Measurements from ENCODE around the gene IGFL4. TPM values are rescaled to one million over a fixed set of nuclear protein-coding genes. Genes with fewer than 3 reads are reported as not detected.
A peak's percentile ranks its signal among the peaks of the same experiment; 100 is the strongest.

Gene IGFL4
- total RNA-seq, 1 donor from 2014 or later: 2.3 TPM

GRCh38 chr19:46068345-46069258, 27.8 kb upstream of the IGFL4 start:
- Mint-ChIP-seq H3K9me3 (ENCODE audit: unreplicated experiment) (peaks cover 15% of the 10 kb centered on the region), H3K4me1 (ENCODE audit: low read depth, unreplicated experiment) (peaks cover 54% of the 10 kb centered on the region), H3K4me3 (ENCODE audit: unreplicated experiment) (peak overlapping the region; percentile 24), H3K27me3 (ENCODE audit: low read depth, unreplicated experiment) (peaks cover 3% of the 10 kb centered on the region), H3K27ac (ENCODE audit: unreplicated experiment) (peak overlapping the region; percentile 79), H3K36me3 (ENCODE audit: low read depth, unreplicated experiment) (peaks cover 30% of the 10 kb centered on the region)
- H3K27me3 ChIP-seq (ENCODE audit: insufficient read depth, low read length): no peaks in the 10 kb centered on the region
- no peaks in the 10 kb centered on the region for H3K9me3 ChIP-seq (ENCODE audit: insufficient read depth, low read depth, low read length)
- H3K79me2 ChIP-seq (ENCODE audit: insufficient read depth, low read length): no peaks in the 10 kb centered on the region
- H3K4me2 ChIP-seq (ENCODE audit: low read length): peak overlapping the region; percentile 71
- H3K36me3 ChIP-seq (ENCODE audit: insufficient read depth, low read length): no peaks in the 10 kb centered on the region
- peak; percentile 96 for FAIRE-seq
- peak overlapping the region; percentile 14 for H3K4me3 ChIP-seq (ENCODE audit: insufficient read depth, low read depth, low read length)
- TF ChIP-seq EZH2 (IDR thresholded peaks at IDR 0.05; ENCODE audit: insufficient read depth, low read length): no peak
- TF ChIP-seq CTCF (IDR thresholded peaks at IDR 0.05; ENCODE audit: insufficient read depth, low read depth, low read length): no peak
- H3K27ac ChIP-seq (ENCODE audit: low read depth, low read length): peak overlapping the region; percentile 77
- DNase-seq (ENCODE audit: low read depth): peak; percentile 94
- peaks cover 35% of the 10 kb centered on the region for H3K4me1 ChIP-seq (ENCODE audit: insufficient read depth, low read length)
- no peak overlapping the region for H2AFZ ChIP-seq (ENCODE audit: low read depth, low read length)
- no peaks in the 10 kb centered on the region for H4K20me1 ChIP-seq (ENCODE audit: insufficient read depth, low read length)
- peak overlapping the region; percentile 50 for H3K9ac ChIP-seq (ENCODE audit: low read length)

- H3K9me3 ChIP-seq (ENCODE audit: insufficient read depth, low read depth, low read length): no peaks in the 10 kb centered on the region
- H3K4me1 Mint-ChIP-seq (ENCODE audit: low read depth, unreplicated experiment): peaks cover 46% of the 10 kb centered on the region
- peaks cover 31% of the 10 kb centered on the region for H3K36me3 Mint-ChIP-seq (ENCODE audit: low read depth, unreplicated experiment)
- H3K4me3 Mint-ChIP-seq (ENCODE audit: unreplicated experiment): peak overlapping the region; percentile 11
- H3K27ac ChIP-seq (ENCODE audit: low read depth, low read length): no peak overlapping the region
- TF ChIP-seq EZH2 (IDR thresholded peaks at IDR 0.05; ENCODE audit: insufficient read depth, low read length): no peak
- no peak for TF ChIP-seq CTCF (IDR thresholded peaks at IDR 0.05; ENCODE audit: insufficient read depth, low read depth, low read length)
- H3K4me3 ChIP-seq (ENCODE audit: insufficient read depth, low read depth, low read length): no peak overlapping the region
- H4K20me1 ChIP-seq (ENCODE audit: insufficient read depth, low read length): no peaks in the 10 kb centered on the region
- H2AFZ ChIP-seq (ENCODE audit: low read depth, low read length): no peak overlapping the region
- H3K4me1 ChIP-seq (ENCODE audit: insufficient read depth, low read length): peaks cover 35% of the 10 kb centered on the region
- FAIRE-seq (no peak), DNase-seq (ENCODE audit: low read depth) (no peak)
- no peaks in the 10 kb centered on the region for H3K79me2 ChIP-seq (ENCODE audit: insufficient read depth, low read length)
- H3K36me3 ChIP-seq (ENCODE audit: insufficient read depth, low read length): no peaks in the 10 kb centered on the region
- peaks cover 10% of the 10 kb centered on the region for H3K27me3 Mint-ChIP-seq (ENCODE audit: low read depth, unreplicated experiment)
- H3K4me2 ChIP-seq (ENCODE audit: low read length): no peak overlapping the region
- peaks cover 8% of the 10 kb centered on the region for H3K27me3 ChIP-seq (ENCODE audit: insufficient read depth, low read length)
- peaks cover 16% of the 10 kb centered on the region for H3K9me3 Mint-ChIP-seq (ENCODE audit: unreplicated experiment)
- no peak overlapping the region for H3K27ac Mint-ChIP-seq (ENCODE audit: unreplicated experiment)
- H3K9ac ChIP-seq (ENCODE audit: low read length): no peak overlapping the region
These were observed 26.9 kb upstream of the IGFL4 start for GRCh38 chr19:46067691-46068090.

- H3K27ac ChIP-seq (ENCODE audit: low read depth, low read length): no peak overlapping the region
- H3K4me3 ChIP-seq (ENCODE audit: insufficient read depth, low read depth, low read length): no peak overlapping the region
- no peak overlapping the region for H2AFZ ChIP-seq (ENCODE audit: low read depth, low read length)
- H3K9me3 ChIP-seq (ENCODE audit: insufficient read depth, low read depth, low read length): peaks cover 1% of the 10 kb centered on the region
- no peak overlapping the region for H3K27ac Mint-ChIP-seq (ENCODE audit: unreplicated experiment)
- H3K4me2 ChIP-seq (ENCODE audit: low read length): no peak overlapping the region
- TF ChIP-seq EZH2 (IDR thresholded peaks at IDR 0.05; ENCODE audit: insufficient read depth, low read length): no peak
- TF ChIP-seq CTCF (IDR thresholded peaks at IDR 0.05; ENCODE audit: insufficient read depth, low read depth, low read length): no peak
- no peaks in the 10 kb centered on the region for H3K36me3 ChIP-seq (ENCODE audit: insufficient read depth, low read length)
- no peak overlapping the region for H3K4me3 Mint-ChIP-seq (ENCODE audit: unreplicated experiment)
- H3K4me1 ChIP-seq (ENCODE audit: insufficient read depth, low read length): peaks cover 35% of the 10 kb centered on the region
- H3K36me3 Mint-ChIP-seq (ENCODE audit: low read depth, unreplicated experiment): peaks cover 39% of the 10 kb centered on the region
- H3K4me1 Mint-ChIP-seq (ENCODE audit: low read depth, unreplicated experiment): peaks cover 41% of the 10 kb centered on the region
- H3K27me3 ChIP-seq (ENCODE audit: insufficient read depth, low read length): peaks cover 8% of the 10 kb centered on the region
- H4K20me1 ChIP-seq (ENCODE audit: insufficient read depth, low read length): no peaks in the 10 kb centered on the region
- DNase-seq (ENCODE audit: low read depth): no peak
- H3K9ac ChIP-seq (ENCODE audit: low read length): no peak overlapping the region
- peaks cover 24% of the 10 kb centered on the region for H3K9me3 Mint-ChIP-seq (ENCODE audit: unreplicated experiment)
- FAIRE-seq: no peak
- H3K27me3 Mint-ChIP-seq (ENCODE audit: low read depth, unreplicated experiment): peaks cover 15% of the 10 kb centered on the region
- H3K79me2 ChIP-seq (ENCODE audit: insufficient read depth, low read length): no peaks in the 10 kb centered on the region
These were observed 25.7 kb upstream of the IGFL4 start for GRCh38 chr19:46066471-46066870.

All from astrocyte (in vitro differentiated cells and primary cell).